T-helper 2 cell treated with Interferon-gamma antibody and Interleukin-4, amounts not matched to agents 5 μg/mL and 100 μg/mL, for 36 hours (primary cell): ENCODE measurements around the gene GRM4.

Experiments used
- DNase-seq: peaks from one replicate; pipeline ENCODE4 v3.0.0; 2021; ENCODE audit warnings: low spot score
- H3K27ac Mint-ChIP-seq: one replicate; pipeline ENCODE4 v1.8.0; 2021; ENCODE audit warnings: mild to moderate bottlenecking, mixed read lengths
- H3K27me3 Mint-ChIP-seq: one replicate; pipeline ENCODE4 v1.8.0; 2021; ENCODE audit warnings: low read depth, mixed read lengths
- H3K36me3 Mint-ChIP-seq: one replicate; pipeline ENCODE4 v1.8.0; 2021; ENCODE audit warnings: low read depth, mixed read lengths
- H3K4me1 Mint-ChIP-seq: one replicate; pipeline ENCODE4 v1.8.0; 2021; ENCODE audit warnings: low read depth, mixed read lengths
- H3K4me3 Mint-ChIP-seq: one replicate; pipeline ENCODE4 v1.8.0; 2022; ENCODE audit warnings: mild to moderate bottlenecking, moderate library complexity, mixed read lengths
- H3K9me3 Mint-ChIP-seq: one replicate; pipeline ENCODE4 v1.8.0; 2021; ENCODE audit warnings: mixed read lengths

GRM4 gene

GRCh38 chr6:34115915-34116314 is 30.0 kb downstream of the GRM4 start:
- DNase-seq, result no peak
- no peaks in the 10 kb centered on the region for H3K36me3 Mint-ChIP-seq

GRCh38 chr6:34115403-34115795 is 30.5 kb downstream of the GRM4 start:
- Mint-ChIP-seq H3K4me1 (no peaks in the 10 kb centered on the region), H3K4me3 (no peak overlapping the region), H3K36me3 (no peaks in the 10 kb centered on the region), H3K27me3 (no peaks in the 10 kb centered on the region), H3K27ac (no peak overlapping the region), H3K9me3 (no peaks in the 10 kb centered on the region)
- no peak for DNase-seq

More at GRCh38 chr6:34115915-34116314, 30.0 kb downstream of the GRM4 start:
- Mint-ChIP-seq H3K9me3 (no peaks in the 10 kb centered on the region), H3K4me3 (no peak overlapping the region), H3K27ac (no peak overlapping the region), H3K4me1 (no peaks in the 10 kb centered on the region), H3K27me3 (no peaks in the 10 kb centered on the region)

- no peaks in the 10 kb centered on the region for H3K36me3 Mint-ChIP-seq
- no peak overlapping the region for H3K4me3 Mint-ChIP-seq
- no peaks in the 10 kb centered on the region for H3K4me1 Mint-ChIP-seq
- H3K27ac Mint-ChIP-seq, result no peak overlapping the region
- no peaks in the 10 kb centered on the region for H3K9me3 Mint-ChIP-seq
- DNase-seq, result no peak
- H3K27me3 Mint-ChIP-seq, result no peaks in the 10 kb centered on the region
Observed at GRCh38 chr6:34114695-34115402, 31.0 kb downstream of the GRM4 start.

- no peak overlapping the region for H3K4me3 Mint-ChIP-seq
- no peaks in the 10 kb centered on the region for H3K4me1 Mint-ChIP-seq
- no peaks in the 10 kb centered on the region for H3K9me3 Mint-ChIP-seq
- no peaks in the 10 kb centered on the region for H3K27me3 Mint-ChIP-seq
- no peak overlapping the region for H3K27ac Mint-ChIP-seq
- H3K36me3 Mint-ChIP-seq, result no peaks in the 10 kb centered on the region
- no peak for DNase-seq
Observed at GRCh38 chr6:34113532-34113931, 32.4 kb downstream of the GRM4 start.

- no peaks in the 10 kb centered on the region for H3K9me3 Mint-ChIP-seq
- no peak for DNase-seq
- H3K27ac Mint-ChIP-seq, result no peak overlapping the region
- H3K4me3 Mint-ChIP-seq, result no peak overlapping the region
- H3K27me3 Mint-ChIP-seq, result no peaks in the 10 kb centered on the region
- no peaks in the 10 kb centered on the region for H3K4me1 Mint-ChIP-seq
- H3K36me3 Mint-ChIP-seq, result no peaks in the 10 kb centered on the region
Observed at GRCh38 chr6:34112126-34112525, 33.8 kb downstream of the GRM4 start.

GRCh38 chr6:34110610-34111009 is 35.3 kb downstream of the GRM4 start:
- Mint-ChIP-seq H3K36me3 (no peaks in the 10 kb centered on the region), H3K27me3 (no peaks in the 10 kb centered on the region)

GRCh38 chr6:34108176-34108575 is 37.7 kb downstream of the GRM4 start:
- H3K27me3 Mint-ChIP-seq, result no peaks in the 10 kb centered on the region
- H3K36me3 Mint-ChIP-seq, result no peaks in the 10 kb centered on the region
- H3K9me3 Mint-ChIP-seq, result no peaks in the 10 kb centered on the region
- no peak for DNase-seq
- no peak overlapping the region for H3K4me3 Mint-ChIP-seq
- H3K27ac Mint-ChIP-seq, result no peak overlapping the region
- no peaks in the 10 kb centered on the region for H3K4me1 Mint-ChIP-seq

More at GRCh38 chr6:34110610-34111009, 35.3 kb downstream of the GRM4 start:
- DNase-seq, result no peak
- H3K9me3 Mint-ChIP-seq, result no peaks in the 10 kb centered on the region
- no peak overlapping the region for H3K4me3 Mint-ChIP-seq
- H3K4me1 Mint-ChIP-seq, result no peaks in the 10 kb centered on the region
- H3K27ac Mint-ChIP-seq, result no peak overlapping the region

GRCh38 chr6:34106900-34107299 is 39.0 kb downstream of the GRM4 start:
- Mint-ChIP-seq H3K4me3 (no peak overlapping the region), H3K36me3 (no peaks in the 10 kb centered on the region), H3K4me1 (no peaks in the 10 kb centered on the region), H3K9me3 (no peaks in the 10 kb centered on the region), H3K27ac (no peak overlapping the region), H3K27me3 (no peaks in the 10 kb centered on the region)
- no peak for DNase-seq

- H3K27ac Mint-ChIP-seq, result no peak overlapping the region
- no peak for DNase-seq
- no peaks in the 10 kb centered on the region for H3K36me3 Mint-ChIP-seq
- H3K27me3 Mint-ChIP-seq, result no peaks in the 10 kb centered on the region
- H3K4me3 Mint-ChIP-seq, result no peak overlapping the region
- H3K4me1 Mint-ChIP-seq, result no peaks in the 10 kb centered on the region
- no peaks in the 10 kb centered on the region for H3K9me3 Mint-ChIP-seq
Observed at GRCh38 chr6:34106421-34106820, 39.5 kb downstream of the GRM4 start.

GRCh38 chr6:34104628-34105027 is 41.3 kb downstream of the GRM4 start:
- no peak overlapping the region for H3K4me3 Mint-ChIP-seq
- H3K9me3 Mint-ChIP-seq, result no peaks in the 10 kb centered on the region
- DNase-seq, result no peak
- H3K27me3 Mint-ChIP-seq, result no peaks in the 10 kb centered on the region
- no peaks in the 10 kb centered on the region for H3K4me1 Mint-ChIP-seq
- H3K36me3 Mint-ChIP-seq, result no peaks in the 10 kb centered on the region
- no peak overlapping the region for H3K27ac Mint-ChIP-seq

GRCh38 chr6:34104186-34104585 is 41.7 kb downstream of the GRM4 start:
- DNase-seq, result no peak
- Mint-ChIP-seq H3K36me3 (no peaks in the 10 kb centered on the region), H3K9me3 (no peaks in the 10 kb centered on the region), H3K4me1 (no peaks in the 10 kb centered on the region), H3K4me3 (no peak overlapping the region), H3K27ac (no peak overlapping the region), H3K27me3 (no peaks in the 10 kb centered on the region)

- Mint-ChIP-seq H3K9me3 (no peaks in the 10 kb centered on the region), H3K27ac (no peak overlapping the region), H3K4me3 (no peak overlapping the region), H3K4me1 (no peaks in the 10 kb centered on the region), H3K36me3 (no peaks in the 10 kb centered on the region), H3K27me3 (no peaks in the 10 kb centered on the region)
- DNase-seq, result no peak
Observed at GRCh38 chr6:34103321-34103720, 42.6 kb downstream of the GRM4 start.

- Mint-ChIP-seq H3K4me3 (no peak overlapping the region), H3K36me3 (no peaks in the 10 kb centered on the region), H3K27me3 (no peaks in the 10 kb centered on the region), H3K27ac (no peak overlapping the region), H3K4me1 (no peaks in the 10 kb centered on the region), H3K9me3 (no peaks in the 10 kb centered on the region)
- DNase-seq, result no peak
Observed at GRCh38 chr6:34102696-34103095, 43.2 kb downstream of the GRM4 start.

GRCh38 chr6:34102099-34102656 is 43.7 kb downstream of the GRM4 start:
- H3K4me1 Mint-ChIP-seq, result no peaks in the 10 kb centered on the region
- no peak for DNase-seq
- H3K36me3 Mint-ChIP-seq, result no peaks in the 10 kb centered on the region
- H3K4me3 Mint-ChIP-seq, result no peak overlapping the region
- H3K27me3 Mint-ChIP-seq, result no peaks in the 10 kb centered on the region
- H3K9me3 Mint-ChIP-seq, result no peaks in the 10 kb centered on the region
- H3K27ac Mint-ChIP-seq, result no peak overlapping the region

- H3K4me3 Mint-ChIP-seq, result no peak overlapping the region
Observed at GRCh38 chr6:34100788-34101187, 45.1 kb downstream of the GRM4 start.

More at GRCh38 chr6:34100788-34101187, 45.1 kb downstream of the GRM4 start:
- Mint-ChIP-seq H3K27me3 (peaks cover 7% of the 10 kb centered on the region), H3K4me1 (no peaks in the 10 kb centered on the region), H3K9me3 (no peaks in the 10 kb centered on the region), H3K27ac (no peak overlapping the region), H3K36me3 (no peaks in the 10 kb centered on the region)
- no peak for DNase-seq
